Ishikawa (cell line): ENCODE measurements around the gene CNTNAP2.

Experiments used
- CEBPB ChIP-seq: IDR thresholded peaks from 2 replicates; pipeline ENCODE4 v1.6.1; 2012
- CREB1 ChIP-seq: IDR thresholded peaks from 2 replicates; pipeline ENCODE4 v1.6.1; 2012; ENCODE audit warnings: low read depth
- EGR1 ChIP-seq: IDR thresholded peaks from 2 replicates; pipeline ENCODE4 v1.6.1; 2012
- EP300 ChIP-seq: IDR thresholded peaks from 2 replicates; pipeline ENCODE4 v1.6.1; 2012; ENCODE audit warnings: borderline replicate concordance
- FOXM1 ChIP-seq: IDR thresholded peaks from 2 replicates; pipeline ENCODE4 v1.6.1; 2012; ENCODE audit warnings: low read depth, borderline replicate concordance
- MAX ChIP-seq: IDR thresholded peaks from 2 replicates; pipeline ENCODE4 v1.6.1; 2012
- NFIC ChIP-seq: IDR thresholded peaks from 2 replicates; pipeline ENCODE4 v1.6.1; 2012
- RAD21 ChIP-seq: IDR thresholded peaks from 2 replicates; pipeline ENCODE4 v1.6.1; 2012; ENCODE audit warnings: low read depth
- REST ChIP-seq: IDR thresholded peaks from 2 replicates; pipeline ENCODE4 v1.6.1; 2012; ENCODE audit warnings: low read depth, mild to moderate bottlenecking
- TAF1 ChIP-seq: IDR thresholded peaks from 2 replicates; pipeline ENCODE4 v1.6.1; 2012; ENCODE audit warnings: low read depth, mild to moderate bottlenecking
- TCF12 ChIP-seq: IDR thresholded peaks from 2 replicates; pipeline ENCODE4 v1.6.1; 2012; ENCODE audit warnings: low read depth
- TEAD4 ChIP-seq: IDR thresholded peaks from 2 replicates; pipeline ENCODE4 v1.6.1; 2012
- USF1 ChIP-seq: IDR thresholded peaks from 2 replicates; pipeline ENCODE4 v1.6.1; 2012
- YY1 ChIP-seq: IDR thresholded peaks from 2 replicates; pipeline ENCODE4 v1.6.1; 2012; ENCODE audit warnings: low read depth
- ZBTB7A ChIP-seq: IDR thresholded peaks from 2 replicates; pipeline ENCODE4 v1.6.1; 2012; ENCODE audit warnings: low read depth

Gene CNTNAP2

GRCh38 chr7:147990942-147991341, 1874.3 kb downstream of the CNTNAP2 start:
- no peak for TF ChIP-seq CREB1
- TF ChIP-seq REST, result no peak
- TF ChIP-seq EP300, result no peak
- no peak for TF ChIP-seq TEAD4
- no peak for TF ChIP-seq RAD21

- TF ChIP-seq CREB1, result no peak
- no peak for TF ChIP-seq REST
- no peak for TF ChIP-seq EGR1
- TF ChIP-seq YY1, result no peak
- no peak for TF ChIP-seq NFIC
- TF ChIP-seq USF1, result no peak
- TF ChIP-seq MAX, result no peak
- no peak for TF ChIP-seq TEAD4
- no peak for TF ChIP-seq EP300
- no peak for TF ChIP-seq RAD21
- TF ChIP-seq FOXM1, result no peak
- TF ChIP-seq TAF1, result no peak
- no peak for TF ChIP-seq ZBTB7A
- TF ChIP-seq TCF12, result no peak
- TF ChIP-seq CEBPB, result no peak
Measured at GRCh38 chr7:147992698-147993097, 1876.1 kb downstream of the CNTNAP2 start.

- TF ChIP-seq USF1 (no peak), NFIC (no peak), FOXM1 (no peak), EP300 (no peak), TAF1 (no peak)
Measured at GRCh38 chr7:147997636-147998035, 1881.0 kb downstream of the CNTNAP2 start.

- TF ChIP-seq REST (no peak), CREB1 (no peak), FOXM1 (no peak)
Measured at GRCh38 chr7:147999962-148000361, 1883.4 kb downstream of the CNTNAP2 start.

- TF ChIP-seq FOXM1 (no peak), RAD21 (no peak), REST (no peak), CREB1 (no peak), YY1 (no peak), CEBPB (no peak), TAF1 (no peak), TEAD4 (no peak), USF1 (no peak)
Measured at GRCh38 chr7:148011753-148012152, 1895.2 kb downstream of the CNTNAP2 start.
